Neutrophil (primary cell): ENCODE results near the gene RNGTT.

ENCODE experiments used
- H3K27ac ChIP-seq: fragments of 200-600 bp; sonication (generic); 2 replicates; pipeline ENCODE4 v1.5.1; 2016; ENCODE audit warnings: mild to moderate bottlenecking, moderate library complexity
- H3K27me3 ChIP-seq: fragments of 200-600 bp; sonication (generic); 2 replicates; pipeline ENCODE4 v1.6.0; 2016; ENCODE audit warnings: mild to moderate bottlenecking
- H3K36me3 ChIP-seq: fragments of 200-600 bp; sonication (generic); 2 replicates; pipeline ENCODE4 v1.5.1; 2017
- H3K4me1 ChIP-seq, 2 experiments: fragments of 200-600 bp in 1 of 2; sonication (generic) in 1 of 2; 1 replicate in 1 of 2; 2 replicates in 1 of 2; pipeline versions ENCODE4 v1.5.1 to v1.6.1; 2013 to 2016; ENCODE audit warnings: low read depth in 1 of 2, low read length in 1 of 2, mild to moderate bottlenecking in 1 of 2, moderate library complexity in 1 of 2; ENCODE audit not compliant: control insufficient read depth in 1 of 2, insufficient read depth in 1 of 2
- H3K4me3 ChIP-seq, 2 experiments: fragments of 200-600 bp in 1 of 2; sonication (generic) in 1 of 2; 1 replicate in 1 of 2; 2 replicates in 1 of 2; pipeline ENCODE4 v1.5.1; 2013 to 2016; ENCODE audit warnings: low read depth in 1 of 2, low read length in 1 of 2, mild to moderate bottlenecking in 1 of 2, moderate library complexity in 1 of 2
- H3K9me3 ChIP-seq: fragments of 200-600 bp; sonication (generic); 2 replicates; pipeline ENCODE4 v1.5.1; 2016
- CTCF ChIP-seq: fragments of 200-600 bp; sonication (generic); IDR thresholded peaks from 2 replicates; pipeline ENCODE4 v1.5.1; 2016; ENCODE audit warnings: antibody characterized with exemption

RNGTT gene

GRCh38 chr6:88920774-88921733 lies 42.4 kb downstream of the RNGTT start:
- no peak overlapping the region for H3K27ac ChIP-seq
- H3K4me3 ChIP-seq = no peak overlapping the region
- H3K4me1 ChIP-seq = peaks cover 15% of the 10 kb centered on the region in 2 experiments
- H3K9me3 ChIP-seq = no peaks in the 10 kb centered on the region
- H3K27me3 ChIP-seq = no peaks in the 10 kb centered on the region
- H3K36me3 ChIP-seq = no peaks in the 10 kb centered on the region
- TF ChIP-seq CTCF = no peak

- no peak for TF ChIP-seq CTCF
- Histone ChIP-seq H3K27ac (no peak overlapping the region), H3K4me3 (no peak overlapping the region), H3K27me3 (no peaks in the 10 kb centered on the region), H3K4me1 (peaks cover 15% of the 10 kb centered on the region in 2 experiments), H3K9me3 (no peaks in the 10 kb centered on the region), H3K36me3 (no peaks in the 10 kb centered on the region)
These were observed 43.3 kb downstream of the RNGTT start for GRCh38 chr6:88920088-88920487.

GRCh38 chr6:88919032-88919431 lies 44.4 kb downstream of the RNGTT start:
- no peaks in the 10 kb centered on the region for H3K36me3 ChIP-seq
- H3K9me3 ChIP-seq = no peaks in the 10 kb centered on the region
- H3K27ac ChIP-seq = no peak overlapping the region
- H3K27me3 ChIP-seq = no peaks in the 10 kb centered on the region
- no peak overlapping the region for H3K4me3 ChIP-seq
- TF ChIP-seq CTCF = no peak
- peaks cover 15% of the 10 kb centered on the region in 2 experiments for H3K4me1 ChIP-seq

GRCh38 chr6:88916615-88917208 lies 46.7 kb downstream of the RNGTT start:
- H3K4me3 ChIP-seq = no peak overlapping the region
- TF ChIP-seq CTCF = no peak
- H3K4me1 ChIP-seq = no peaks in the 10 kb centered on the region
- H3K36me3 ChIP-seq = no peaks in the 10 kb centered on the region
- H3K27me3 ChIP-seq = no peaks in the 10 kb centered on the region
- H3K27ac ChIP-seq = no peak overlapping the region
- H3K9me3 ChIP-seq = no peaks in the 10 kb centered on the region

- H3K27me3 ChIP-seq = no peaks in the 10 kb centered on the region
- no peaks in the 10 kb centered on the region for H3K9me3 ChIP-seq
- no peak for TF ChIP-seq CTCF
- no peaks in the 10 kb centered on the region for H3K36me3 ChIP-seq
- no peak overlapping the region for H3K27ac ChIP-seq
- H3K4me1 ChIP-seq = no peaks in the 10 kb centered on the region
- H3K4me3 ChIP-seq = no peak overlapping the region
These were observed 48.4 kb downstream of the RNGTT start for GRCh38 chr6:88914895-88915598.
